Measurements from ENCODE around the gene SDC3. TPM values are rescaled to one million over a fixed set of nuclear protein-coding genes. Genes with fewer than 3 reads are reported as not detected.
"Not testable (repeated sequence)": the region's sequence is repeated elsewhere in the genome, so short reads cannot be mapped to it uniquely, and the experiment has no call there.

The SDC3 gene
- total and polyA plus RNA-seq, 4 donors = 3.3 to 27.5 (median 16.6) TPM

DNA sequence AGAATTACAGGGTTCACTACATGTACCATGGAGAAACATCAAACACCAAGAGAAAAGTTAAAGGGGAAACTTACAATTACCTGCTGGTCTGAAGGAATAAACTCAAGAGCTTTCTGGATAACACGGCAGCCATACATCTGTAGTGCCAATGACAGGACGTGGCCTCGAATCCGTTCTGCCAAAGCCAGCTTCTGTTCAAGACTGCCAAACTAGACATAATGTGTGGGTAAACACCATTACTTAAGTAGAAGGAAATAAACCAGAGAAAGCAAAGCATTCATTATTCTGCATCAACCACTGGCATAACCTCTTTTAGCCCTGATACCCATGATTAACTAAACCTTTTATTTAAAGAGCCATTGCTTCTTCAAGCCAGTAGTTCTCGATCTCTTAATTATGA is 41.5 kb upstream of the SDC3 start:
- no peak for DNase-seq (ENCODE audit: low spot score)
- no peaks in the 10 kb centered on the region for H3K9me3 ChIP-seq (ENCODE audit: control insufficient read depth in 4 of 4, low read length in 3 of 4)
- TF ChIP-seq HNF4A (conservative IDR thresholded peaks at IDR 0.05) (no peak), YY1 (IDR thresholded peaks at IDR 0.05) (no peak), HNF4G (IDR thresholded peaks at IDR 0.05) (no peak), SP1 (IDR thresholded peaks at IDR 0.05) (no peak), GABPA (IDR thresholded peaks at IDR 0.05 in 1 of 2, conservative IDR thresholded peaks at IDR 0.05 in 1 of 2) (no peak), EGR1 (IDR thresholded peaks at IDR 0.05; ENCODE audit: low read depth in 2 of 2) (no peak), JUND (IDR thresholded peaks at IDR 0.05) (no peak)
- TF ChIP-seq, protein P1, sequence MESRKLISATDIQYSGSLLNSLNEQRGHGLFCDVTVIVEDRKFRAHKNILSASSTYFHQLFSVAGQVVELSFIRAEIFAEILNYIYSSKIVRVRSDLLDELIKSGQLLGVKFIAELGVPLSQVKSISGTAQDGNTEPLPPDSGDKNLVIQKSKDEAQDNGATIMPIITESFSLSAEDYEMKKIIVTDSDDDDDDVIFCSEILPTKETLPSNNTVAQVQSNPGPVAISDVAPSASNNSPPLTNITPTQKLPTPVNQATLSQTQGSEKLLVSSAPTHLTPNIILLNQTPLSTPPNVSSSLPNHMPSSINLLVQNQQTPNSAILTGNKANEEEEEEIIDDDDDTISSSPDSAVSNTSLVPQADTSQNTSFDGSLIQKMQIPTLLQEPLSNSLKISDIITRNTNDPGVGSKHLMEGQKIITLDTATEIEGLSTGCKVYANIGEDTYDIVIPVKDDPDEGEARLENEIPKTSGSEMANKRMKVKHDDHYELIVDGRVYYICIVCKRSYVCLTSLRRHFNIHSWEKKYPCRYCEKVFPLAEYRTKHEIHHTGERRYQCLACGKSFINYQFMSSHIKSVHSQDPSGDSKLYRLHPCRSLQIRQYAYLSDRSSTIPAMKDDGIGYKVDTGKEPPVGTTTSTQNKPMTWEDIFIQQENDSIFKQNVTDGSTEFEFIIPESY (IDR thresholded peaks at IDR 0.05) = no peak
- TF ChIP-seq, protein P2, sequence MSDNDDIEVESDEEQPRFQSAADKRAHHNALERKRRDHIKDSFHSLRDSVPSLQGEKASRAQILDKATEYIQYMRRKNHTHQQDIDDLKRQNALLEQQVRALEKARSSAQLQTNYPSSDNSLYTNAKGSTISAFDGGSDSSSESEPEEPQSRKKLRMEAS (IDR thresholded peaks at IDR 0.05) = no peak
- no peak overlapping the region for H3K4me3 ChIP-seq (ENCODE audit: low read depth in 1 of 3, low read length in 3 of 3)
- no peaks in the 10 kb centered on the region for H3K27me3 ChIP-seq (ENCODE audit: control insufficient read depth in 4 of 4, insufficient read depth in 4 of 4, low read length in 3 of 4)
- WGBS = 97% methylated on average over 5 of the region's 5 CpGs
- H3K4me1 ChIP-seq (ENCODE audit: control insufficient read depth in 4 of 4, insufficient read depth in 4 of 4, low read length in 3 of 4) = peaks cover 0 to 9% (median 1%) of the 10 kb centered on the region in 4 donors
- H3K36me3 ChIP-seq (ENCODE audit: control insufficient read depth in 4 of 4, insufficient read depth in 3 of 4, low read depth in 1 of 4, low read length in 3 of 4) = peaks cover 12 to 60% (median 51%) of the 10 kb centered on the region in 4 donors
- H3K9ac ChIP-seq (ENCODE audit: low read depth in 1 of 2, low read length in 2 of 2) = no peak overlapping the region
- no peak overlapping the region for H3K27ac ChIP-seq (ENCODE audit: low read depth in 1 of 2, low read length in 2 of 2)

- not testable (repeated sequence) for H3K4me1 ChIP-seq (ENCODE audit: control insufficient read depth in 4 of 4, insufficient read depth in 4 of 4, low read length in 3 of 4); H3K27ac ChIP-seq (ENCODE audit: low read depth in 1 of 2, low read length in 2 of 2); H3K4me3 ChIP-seq (ENCODE audit: low read depth in 1 of 3, low read length in 3 of 3); H3K9ac ChIP-seq (ENCODE audit: low read depth in 1 of 2, low read length in 2 of 2); H3K9me3 ChIP-seq (ENCODE audit: control insufficient read depth in 4 of 4, low read length in 3 of 4); DNase-seq (ENCODE audit: low spot score); H3K27me3 ChIP-seq (ENCODE audit: control insufficient read depth in 4 of 4, insufficient read depth in 4 of 4, low read length in 3 of 4)
- H3K36me3 ChIP-seq (ENCODE audit: control insufficient read depth in 4 of 4, insufficient read depth in 3 of 4, low read depth in 1 of 4, low read length in 3 of 4) = peaks cover 12 to 62% (median 55%) of the 10 kb centered on the region in 4 donors
- 100% methylated on average over 1 of the region's 1 CpG for WGBS
Observed at GRCh38 chr1:30949487-30949838, 40.9 kb upstream of the SDC3 start.

- WGBS = 54% methylated on average over 1 of the region's 5 CpGs
- not testable (repeated sequence) for H3K4me1 ChIP-seq (ENCODE audit: control insufficient read depth in 4 of 4, insufficient read depth in 4 of 4, low read length in 3 of 4); H3K27me3 ChIP-seq (ENCODE audit: control insufficient read depth in 4 of 4, insufficient read depth in 4 of 4, low read length in 3 of 4); H3K9me3 ChIP-seq (ENCODE audit: control insufficient read depth in 4 of 4, low read length in 3 of 4); H3K4me3 ChIP-seq (ENCODE audit: low read depth in 1 of 3, low read length in 3 of 3); H3K9ac ChIP-seq (ENCODE audit: low read depth in 1 of 2, low read length in 2 of 2); DNase-seq (ENCODE audit: low spot score); H3K27ac ChIP-seq (ENCODE audit: low read depth in 1 of 2, low read length in 2 of 2)
- peaks cover 12 to 61% (median 54%) of the 10 kb centered on the region in 4 donors for H3K36me3 ChIP-seq (ENCODE audit: control insufficient read depth in 4 of 4, insufficient read depth in 3 of 4, low read depth in 1 of 4, low read length in 3 of 4)
Observed at GRCh38 chr1:30948813-30949486, 40.4 kb upstream of the SDC3 start.

DNA sequence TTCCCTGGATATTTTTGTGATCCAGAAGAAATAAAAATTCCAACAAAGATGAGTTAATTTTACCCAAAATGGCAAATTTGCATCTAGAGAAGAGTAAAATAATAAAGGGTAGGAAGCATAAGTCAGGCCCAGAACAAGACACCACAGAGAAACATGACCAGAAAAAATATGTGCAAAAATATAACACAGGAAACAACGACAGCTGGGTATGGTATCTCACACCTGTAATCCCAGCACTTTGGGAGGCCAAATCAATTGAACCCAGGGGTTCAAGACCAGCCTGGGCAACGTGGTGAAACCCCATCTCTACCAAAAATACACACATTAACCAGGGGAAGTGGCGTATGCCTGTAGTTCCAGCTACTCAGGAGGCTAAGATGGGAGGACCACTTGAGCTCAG is 39.7 kb upstream of the SDC3 start:
- no peaks in the 10 kb centered on the region for H3K27me3 ChIP-seq (ENCODE audit: control insufficient read depth in 4 of 4, insufficient read depth in 4 of 4, low read length in 3 of 4)
- no peak overlapping the region for H3K4me3 ChIP-seq (ENCODE audit: low read depth in 1 of 3, low read length in 3 of 3)
- DNase-seq (ENCODE audit: low spot score) = no peak
- WGBS = 86% methylated on average over 3 of the region's 3 CpGs
- no peaks in the 10 kb centered on the region for H3K9me3 ChIP-seq (ENCODE audit: control insufficient read depth in 4 of 4, low read length in 3 of 4)
- H3K27ac ChIP-seq (ENCODE audit: low read depth in 1 of 2, low read length in 2 of 2) = no peak overlapping the region
- no peak overlapping the region for H3K9ac ChIP-seq (ENCODE audit: low read depth in 1 of 2, low read length in 2 of 2)
- H3K4me1 ChIP-seq (ENCODE audit: control insufficient read depth in 4 of 4, insufficient read depth in 4 of 4, low read length in 3 of 4) = peaks cover 0 to 9% (median 1%) of the 10 kb centered on the region in 4 donors
- H3K36me3 ChIP-seq (ENCODE audit: control insufficient read depth in 4 of 4, insufficient read depth in 3 of 4, low read depth in 1 of 4, low read length in 3 of 4) = peaks cover 11 to 61% (median 50%) of the 10 kb centered on the region in 4 donors
- TF ChIP-seq, protein P3, sequence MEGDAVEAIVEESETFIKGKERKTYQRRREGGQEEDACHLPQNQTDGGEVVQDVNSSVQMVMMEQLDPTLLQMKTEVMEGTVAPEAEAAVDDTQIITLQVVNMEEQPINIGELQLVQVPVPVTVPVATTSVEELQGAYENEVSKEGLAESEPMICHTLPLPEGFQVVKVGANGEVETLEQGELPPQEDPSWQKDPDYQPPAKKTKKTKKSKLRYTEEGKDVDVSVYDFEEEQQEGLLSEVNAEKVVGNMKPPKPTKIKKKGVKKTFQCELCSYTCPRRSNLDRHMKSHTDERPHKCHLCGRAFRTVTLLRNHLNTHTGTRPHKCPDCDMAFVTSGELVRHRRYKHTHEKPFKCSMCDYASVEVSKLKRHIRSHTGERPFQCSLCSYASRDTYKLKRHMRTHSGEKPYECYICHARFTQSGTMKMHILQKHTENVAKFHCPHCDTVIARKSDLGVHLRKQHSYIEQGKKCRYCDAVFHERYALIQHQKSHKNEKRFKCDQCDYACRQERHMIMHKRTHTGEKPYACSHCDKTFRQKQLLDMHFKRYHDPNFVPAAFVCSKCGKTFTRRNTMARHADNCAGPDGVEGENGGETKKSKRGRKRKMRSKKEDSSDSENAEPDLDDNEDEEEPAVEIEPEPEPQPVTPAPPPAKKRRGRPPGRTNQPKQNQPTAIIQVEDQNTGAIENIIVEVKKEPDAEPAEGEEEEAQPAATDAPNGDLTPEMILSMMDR (IDR thresholded peaks at IDR 0.05; ENCODE audit: low read depth, low read length, missing input control) = no peak
- TF ChIP-seq NR2F2 (IDR thresholded peaks at IDR 0.05) (no peak), GABPA (IDR thresholded peaks at IDR 0.05 in 1 of 2, conservative IDR thresholded peaks at IDR 0.05 in 1 of 2) (no peak), FOXA1 (IDR thresholded peaks at IDR 0.05) (no peak), EGR1 (IDR thresholded peaks at IDR 0.05; ENCODE audit: low read depth in 2 of 2) (no peak), HNF4G (IDR thresholded peaks at IDR 0.05) (no peak), FOXA2 (IDR thresholded peaks at IDR 0.05) (no peak)
- TF ChIP-seq, protein P1 (IDR thresholded peaks at IDR 0.05) = no peak

Data from liver (tissue), 9 donors.